ENCODE results near the gene NAV2. TPM values are rescaled to one million over a fixed set of nuclear protein-coding genes. Genes with fewer than 3 reads are reported as not detected.

Gene NAV2
- total RNA-seq, 1 experiment from 2014 or later: 46.3 TPM

DNA sequence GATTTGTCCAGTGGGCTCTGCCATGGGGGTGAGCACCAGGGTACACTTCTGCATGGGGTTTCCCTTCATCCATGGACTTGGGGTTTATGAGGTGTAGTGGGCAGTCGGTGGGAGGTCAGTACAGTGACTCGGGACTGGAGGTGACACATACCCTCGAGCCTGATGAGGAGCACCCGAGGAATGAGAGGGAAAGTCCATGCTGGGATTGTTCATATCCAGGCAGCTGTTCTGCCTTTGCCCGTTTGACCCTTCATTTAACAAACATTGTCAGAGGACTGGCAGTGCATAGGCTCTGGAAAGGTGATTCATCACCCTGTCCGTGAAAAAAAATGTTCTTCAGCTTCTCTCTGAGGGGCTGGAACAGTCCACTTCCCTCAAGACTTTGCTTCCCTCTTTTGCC lies 2.7 kb downstream of the NAV2 start:
- H4K20me1 ChIP-seq (ENCODE audit: control insufficient read depth, insufficient read depth, insufficient read length): no peaks in the 10 kb centered on the region
- H3K27me3 ChIP-seq (ENCODE audit: insufficient read depth, low read length): peaks cover 28% of the 10 kb centered on the region; the same call in 1 of the 2 replicates
- H3K23ac ChIP-seq (ENCODE audit: insufficient read length, low read depth, low read length): no peak overlapping the region
- TF ChIP-seq, protein P1, sequence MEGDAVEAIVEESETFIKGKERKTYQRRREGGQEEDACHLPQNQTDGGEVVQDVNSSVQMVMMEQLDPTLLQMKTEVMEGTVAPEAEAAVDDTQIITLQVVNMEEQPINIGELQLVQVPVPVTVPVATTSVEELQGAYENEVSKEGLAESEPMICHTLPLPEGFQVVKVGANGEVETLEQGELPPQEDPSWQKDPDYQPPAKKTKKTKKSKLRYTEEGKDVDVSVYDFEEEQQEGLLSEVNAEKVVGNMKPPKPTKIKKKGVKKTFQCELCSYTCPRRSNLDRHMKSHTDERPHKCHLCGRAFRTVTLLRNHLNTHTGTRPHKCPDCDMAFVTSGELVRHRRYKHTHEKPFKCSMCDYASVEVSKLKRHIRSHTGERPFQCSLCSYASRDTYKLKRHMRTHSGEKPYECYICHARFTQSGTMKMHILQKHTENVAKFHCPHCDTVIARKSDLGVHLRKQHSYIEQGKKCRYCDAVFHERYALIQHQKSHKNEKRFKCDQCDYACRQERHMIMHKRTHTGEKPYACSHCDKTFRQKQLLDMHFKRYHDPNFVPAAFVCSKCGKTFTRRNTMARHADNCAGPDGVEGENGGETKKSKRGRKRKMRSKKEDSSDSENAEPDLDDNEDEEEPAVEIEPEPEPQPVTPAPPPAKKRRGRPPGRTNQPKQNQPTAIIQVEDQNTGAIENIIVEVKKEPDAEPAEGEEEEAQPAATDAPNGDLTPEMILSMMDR (conservative IDR thresholded peaks at IDR 0.05): no peak
- Mint-ChIP-seq H3K27ac (no peak overlapping the region), H3K36me3 (ENCODE audit: insufficient read depth in 1 of 3, low read depth in 3 of 3) (peaks cover 0 to 3% (median 0%) of the 10 kb centered on the region in 3 experiments; a peak in 2 of 7 replicates), H3K4me1 (peaks cover 24 to 37% of the 10 kb centered on the region in 2 experiments), H3K27me3 (ENCODE audit: low read depth) (peaks cover 72% of the 10 kb centered on the region), H3K4me3 (peak overlapping the region in 1 of 2 experiments; percentile 46; a peak in 1 of 5 replicates), H3K9me3 (no peaks in the 10 kb centered on the region)
- H2BK12ac ChIP-seq (ENCODE audit: insufficient read length, low read depth, low read length): no peak overlapping the region
- no peak overlapping the region for H3K27ac ChIP-seq (ENCODE audit: insufficient read length, low read depth, low read length)
- H3K4ac ChIP-seq (ENCODE audit: low read depth, low read length): no peak overlapping the region
- no peak overlapping the region for H2BK15ac ChIP-seq (ENCODE audit: low read depth, low read length)
- no peaks in the 10 kb centered on the region for H3K4me1 ChIP-seq (ENCODE audit: insufficient read depth, low read length)
- no peaks in the 10 kb centered on the region for H3K79me2 ChIP-seq (ENCODE audit: insufficient read depth, low read length)
- H3K9ac ChIP-seq (ENCODE audit: extremely low read depth, insufficient read length, low read length): no peak overlapping the region
- no peak overlapping the region for H2AK5ac ChIP-seq (ENCODE audit: insufficient read length, low read length)
- H3T11ph ChIP-seq (ENCODE audit: low read length): no peak overlapping the region
- H3K9me3 ChIP-seq (ENCODE audit: control insufficient read depth, low read depth, low read length): no peaks in the 10 kb centered on the region
- no peak overlapping the region for H3K18ac ChIP-seq (ENCODE audit: insufficient read length, low read depth, low read length)
- no peak overlapping the region for H3K56ac ChIP-seq (ENCODE audit: insufficient read length, low read depth, low read length)
- no CpG with 5 or more reads among the region's 6 CpGs for WGBS (ENCODE audit: extremely low coverage, insufficient read length, low lambda C conversion rate)
- no peak overlapping the region for H2BK120ac ChIP-seq (ENCODE audit: low read depth, low read length, poor library complexity, severe bottlenecking)
- no peak overlapping the region for H3K14ac ChIP-seq (ENCODE audit: insufficient read depth, low read length)
- peaks cover 24% of the 10 kb centered on the region for H3K23me2 ChIP-seq (ENCODE audit: insufficient read length, low read depth, low read length, poor library complexity, severe bottlenecking)
- no peak overlapping the region for H2BK5ac ChIP-seq (ENCODE audit: insufficient read length, low read length)
- no peak for DNase-seq
- no peaks in the 10 kb centered on the region for H3K79me1 ChIP-seq (ENCODE audit: insufficient read depth, low read depth, low read length, poor library complexity, severe bottlenecking)
- no peak overlapping the region for H4K91ac ChIP-seq (ENCODE audit: insufficient read length, low read depth, low read length)
- no peak overlapping the region for H3K4me2 ChIP-seq (ENCODE audit: insufficient read depth, insufficient read length, low read length)
- no peak overlapping the region for H4K8ac ChIP-seq (replicated peaks; ENCODE audit: insufficient read length, low read depth, low read length)
- H2BK20ac ChIP-seq (ENCODE audit: low read depth, low read length, poor library complexity, severe bottlenecking): no peak overlapping the region
- no peak overlapping the region for H4K5ac ChIP-seq (ENCODE audit: insufficient read length, low read depth, low read length)
- H2AFZ ChIP-seq (ENCODE audit: low read length): no peak overlapping the region
